ENCODE measurements around the gene CA14. TPM values are rescaled to one million over a fixed set of nuclear protein-coding genes. Genes with fewer than 3 reads are reported as not detected.
A peak's percentile ranks its signal among the peaks of the same experiment; 100 is the strongest.

CA14 gene
- total RNA-seq, 1 experiment from 2014 or later: 42.0 TPM

DNA sequence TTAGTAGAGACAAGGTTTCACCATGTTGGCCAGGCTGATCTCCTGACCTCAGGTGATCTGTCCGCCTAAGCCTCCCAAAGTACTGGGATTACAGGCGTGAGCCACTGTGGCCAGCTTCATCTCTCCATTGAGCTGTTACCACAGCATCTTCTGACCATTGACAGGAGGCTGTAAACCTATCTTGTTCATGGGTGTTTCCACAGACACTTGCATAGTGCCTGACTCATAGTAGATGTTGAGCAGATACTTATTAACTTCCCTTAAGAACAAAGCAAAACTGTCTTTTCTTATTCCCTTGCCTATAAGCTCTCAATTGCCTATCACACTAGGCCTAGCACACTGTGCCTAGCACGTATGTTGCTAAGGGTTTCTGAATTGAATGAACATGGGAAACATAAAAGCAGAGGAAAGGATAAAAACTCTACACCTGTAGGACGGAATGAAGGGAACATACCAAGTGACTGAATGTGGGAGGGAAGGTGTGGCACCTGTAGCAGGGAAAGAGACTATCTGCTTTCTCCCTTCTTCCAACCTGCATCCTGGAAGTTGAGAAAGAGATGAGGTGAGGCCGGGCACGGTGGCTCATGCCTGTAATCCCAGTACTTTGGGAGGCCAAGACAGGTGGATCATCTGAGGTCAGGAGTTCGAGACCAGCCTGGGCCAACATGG is 13.9 kb downstream of the CA14 start:
- Histone ChIP-seq H3T11ph (ENCODE audit: low read length) (no peak overlapping the region), H3K23ac (ENCODE audit: insufficient read length, low read depth, low read length) (no peak overlapping the region), H3K56ac (ENCODE audit: insufficient read length, low read depth, low read length) (no peak overlapping the region), H4K5ac (ENCODE audit: insufficient read length, low read depth, low read length) (no peak overlapping the region), H3K79me2 (ENCODE audit: insufficient read depth, low read length) (peaks cover 6% of the 10 kb centered on the region; the same call in 1 of the 2 replicates), H4K91ac (ENCODE audit: insufficient read length, low read depth, low read length) (no peak overlapping the region), H3K79me1 (ENCODE audit: insufficient read depth, low read depth, low read length, poor library complexity, severe bottlenecking) (peaks cover 5% of the 10 kb centered on the region), H4K8ac (replicated peaks; ENCODE audit: insufficient read length, low read depth, low read length) (no peak overlapping the region), H3K18ac (ENCODE audit: insufficient read length, low read depth, low read length) (no peak overlapping the region), H2BK120ac (ENCODE audit: low read depth, low read length, poor library complexity, severe bottlenecking) (peak overlapping the region; percentile 14), H2AFZ (ENCODE audit: low read length) (no peak overlapping the region), H3K4me1 (ENCODE audit: insufficient read depth, low read length) (peaks cover 2% of the 10 kb centered on the region; the same call in 1 of the 2 replicates), H4K20me1 (ENCODE audit: control insufficient read depth, insufficient read depth, insufficient read length) (no peaks in the 10 kb centered on the region), H2BK5ac (ENCODE audit: insufficient read length, low read length) (no peak overlapping the region), H3K27ac (ENCODE audit: insufficient read length, low read depth, low read length) (no peak overlapping the region), H3K4ac (ENCODE audit: low read depth, low read length) (no peak overlapping the region), H3K27me3 (ENCODE audit: insufficient read depth, low read length) (no peaks in the 10 kb centered on the region), H3K23me2 (ENCODE audit: insufficient read length, low read depth, low read length, poor library complexity, severe bottlenecking) (peaks cover 20% of the 10 kb centered on the region), H2BK12ac (ENCODE audit: insufficient read length, low read depth, low read length) (peak overlapping the region; percentile 79), H3K9me3 (ENCODE audit: control insufficient read depth, low read depth, low read length) (no peaks in the 10 kb centered on the region), H2AK5ac (ENCODE audit: insufficient read length, low read length) (peak overlapping the region; percentile 54), H3K9ac (ENCODE audit: extremely low read depth, insufficient read length, low read length) (no peak overlapping the region), H3K14ac (ENCODE audit: insufficient read depth, low read length) (no peak overlapping the region), H3K4me2 (ENCODE audit: insufficient read depth, insufficient read length, low read length) (no peak overlapping the region), H2BK20ac (ENCODE audit: low read depth, low read length, poor library complexity, severe bottlenecking) (no peak overlapping the region), H2BK15ac (ENCODE audit: low read depth, low read length) (peak overlapping the region; percentile 13; the same call in 1 of the 2 replicates)
- no peak for TF ChIP-seq CTCF (conservative IDR thresholded peaks at IDR 0.05)
- H3K27me3 Mint-ChIP-seq (ENCODE audit: low read depth): no peaks in the 10 kb centered on the region
- no CpG with 5 or more reads among the region's 7 CpGs for WGBS (ENCODE audit: extremely low coverage, insufficient read length, low lambda C conversion rate)
- no peak for DNase-seq
- H3K4me3 Mint-ChIP-seq: peak overlapping the region in 1 of 2 experiments; percentile 43; a peak in 1 of 5 replicates
- H3K36me3 Mint-ChIP-seq (ENCODE audit: insufficient read depth in 1 of 3, low read depth in 3 of 3): peaks cover 10 to 23% (median 17%) of the 10 kb centered on the region in 3 experiments
- no peaks in the 10 kb centered on the region; a peak in 1 of 5 replicates for H3K9me3 Mint-ChIP-seq
- H3K4me1 Mint-ChIP-seq: peaks cover 45 to 50% of the 10 kb centered on the region in 2 experiments
- H3K27ac Mint-ChIP-seq: peak overlapping the region in 2 of 3 experiments; percentile 42 to 94; a peak in 5 of 7 replicates

Measured in H9 (cell line).